ENCODE results near the gene TMEM150B.

- no peak for TF ChIP-seq POLR2A (IDR thresholded peaks at IDR 0.05; ENCODE audit: low read length)
- no peak for TF ChIP-seq GATA1 (IDR thresholded peaks at IDR 0.05; ENCODE audit: low read depth, low read length)
Observed at GRCh38 chr19:55303477-55303876, 21.7 kb downstream of the TMEM150B start.
